OCI-LY7 (cell line): Measurements from ENCODE around the gene AGBL1. TPM values are rescaled to one million over a fixed set of nuclear protein-coding genes. Genes with fewer than 3 reads are reported as not detected.
A peak's percentile ranks its signal among the peaks of the same experiment; 100 is the strongest.

Source experiments
- BruUV-seq: library from RNA; stranded (reverse); fragments of 400-500 nt; replicated peaks from 2 replicates; lab custom pipeline; 2021; lab: Mats Ljungman, UMichigan
- CTCF ChIA-PET: fragments of 300-600 bp; sonication (Branson Sonifier 250); formaldehyde crosslinking; loops from one replicate; lab custom pipeline; 2022; ENCODE audit warnings: antibody characterized with exemption; ENCODE audit not compliant: unreplicated experiment; lab: Charles Lee
- POLR2A ChIA-PET: fragments of 300-600 bp; sonication (Branson Sonifier 250); formaldehyde crosslinking; loops from one replicate; lab custom pipeline; 2022; ENCODE audit warnings: antibody characterized with exemption; lab: Charles Lee
- DNase-seq: peaks from one replicate; pipeline ENCODE4 v3.0.0-alpha.2; 2015; ENCODE audit warnings: low spot score
- H2AFZ ChIP-seq: fragments of 200-600 bp; sonication (generic), shearing (Covaris generic); 2 replicates; pipeline ENCODE4 v1.6.1; 2014; ENCODE audit warnings: mild to moderate bottlenecking, antibody characterized with exemption, low read length, moderate library complexity
- H3K27ac ChIP-seq: fragments of 200-600 bp; sonication (generic); 2 replicates; pipeline ENCODE4 v1.5.1; 2014; ENCODE audit warnings: mixed run types, low read depth, mild to moderate bottlenecking, moderate library complexity, low read length, inconsistent platforms; ENCODE audit not compliant: poor library complexity, severe bottlenecking
- H3K36me3 ChIP-seq: fragments of 200-600 bp; sonication (generic); 2 replicates; pipeline ENCODE4 v1.6.1; 2014; ENCODE audit warnings: mild to moderate bottlenecking, antibody characterized with exemption, low read length, moderate library complexity, mixed read lengths; ENCODE audit not compliant: insufficient read depth
- H3K4me1 ChIP-seq: fragments of 200-600 bp; sonication (generic); 2 replicates; pipeline ENCODE4 v1.5.1; 2014; ENCODE audit warnings: mild to moderate bottlenecking, low read length; ENCODE audit not compliant: insufficient read depth, poor library complexity, severe bottlenecking
- H3K4me2 ChIP-seq: fragments of 200-600 bp; sonication (generic); 2 replicates; pipeline ENCODE4 v1.6.1; 2014; ENCODE audit warnings: mild to moderate bottlenecking, low read length
- H3K4me3 ChIP-seq: fragments of 200-600 bp; sonication (generic); 2 replicates; pipeline ENCODE4 v1.5.1; 2014; ENCODE audit warnings: mild to moderate bottlenecking, low read depth, low read length; ENCODE audit not compliant: poor library complexity, severe bottlenecking
- H3K79me2 ChIP-seq: fragments of 200-600 bp; sonication (generic); 2 replicates; pipeline ENCODE4 v1.6.1; 2016; ENCODE audit warnings: low read depth, mild to moderate bottlenecking, low read length, moderate library complexity, mixed read lengths; ENCODE audit not compliant: insufficient read depth
- H3K9me2 ChIP-seq: fragments of 200-600 bp; sonication (generic); 2 replicates; pipeline ENCODE4 v1.6.1; 2016; ENCODE audit warnings: mild to moderate bottlenecking, low read length, mixed read lengths; ENCODE audit not compliant: insufficient read depth
- H3K9me3 ChIP-seq: fragments of 200-600 bp; sonication (generic); 2 replicates; pipeline ENCODE4 v1.6.1; 2014; ENCODE audit warnings: mild to moderate bottlenecking, mixed run types, low read length, mixed read lengths
- H4K20me1 ChIP-seq: fragments of 200-600 bp; sonication (generic); 2 replicates; pipeline ENCODE4 v1.6.1; 2014; ENCODE audit warnings: mild to moderate bottlenecking, antibody characterized with exemption, low read length, moderate library complexity, mixed read lengths; ENCODE audit not compliant: insufficient read depth
- CTCF ChIP-seq: fragments of 200-600 bp; sonication (generic); conservative IDR thresholded peaks from 2 replicates; pipeline ENCODE4 v1.5.1; 2014; ENCODE audit warnings: mild to moderate bottlenecking, antibody characterized with exemption, low read length, moderate library complexity, mixed read lengths
- EZH2phosphoT487 ChIP-seq: fragments of 200-600 bp; sonication (generic); IDR thresholded peaks from 2 replicates; pipeline ENCODE4 v1.6.1; 2018; ENCODE audit warnings: low read depth, borderline replicate concordance, mild to moderate bottlenecking, mixed run types, antibody characterized with exemption, low read length, moderate library complexity, mixed read lengths
- intact Hi-C: fragments of 100-400 bp; cut with micrococcal nuclease; formaldehyde crosslinking; loops from one replicate; pipeline ENCODE4 v1.10.0; 2022; ENCODE audit not compliant: unreplicated experiment
- total RNA-seq, 2 experiments: library from RNA; depleted of rRNA in 1 of 2; stranded (reverse); fragments of >200 nt in 1 of 2; shearing (Covaris generic) in 1 of 2; gene quantifications; 2 replicates each; pipeline ENCODE4 v1.2.3, GENCODE V29; 2014 to 2022

AGBL1 gene
- total RNA-seq, 2 experiments from 2014 or later = not detected

GRCh38 chr15:86743283-86743903 lies 663.7 kb downstream of the AGBL1 start:
- TF ChIP-seq CTCF (peak; percentile 80), EZH2phosphoT487 (no peak)
- Histone ChIP-seq H2AFZ (no peak overlapping the region), H3K9me3 (no peaks in the 10 kb centered on the region), H3K79me2 (no peaks in the 10 kb centered on the region), H3K4me1 (no peaks in the 10 kb centered on the region), H3K27ac (no peak overlapping the region), H4K20me1 (no peaks in the 10 kb centered on the region), H3K9me2 (no peaks in the 10 kb centered on the region), H3K36me3 (no peaks in the 10 kb centered on the region), H3K4me3 (no peak overlapping the region), H3K4me2 (no peak overlapping the region)
- DNase-seq = peak; percentile 18
- intact Hi-C loops = loop anchor here (5.0 to 10.0 kb wide), 2 partner anchors 511 to 889 kb away; no protein-coding TSS in a partner anchor
- ChIA-PET CTCF (no interaction called here), POLR2A (no interaction called here)
- BruUV-seq = no TSS peak

GRCh38 chr15:86744198-86744780 lies 664.6 kb downstream of the AGBL1 start:
- H3K9me2 ChIP-seq = no peaks in the 10 kb centered on the region
- H3K4me3 ChIP-seq = no peak overlapping the region
- BruUV-seq = no TSS peak
- no peaks in the 10 kb centered on the region for H4K20me1 ChIP-seq
- intact Hi-C loops = loop anchor here (5.0 to 10.0 kb wide), 2 partner anchors 512 to 889 kb away; no protein-coding TSS in a partner anchor
- H3K36me3 ChIP-seq = no peaks in the 10 kb centered on the region
- H3K4me2 ChIP-seq = no peak overlapping the region
- no peak for TF ChIP-seq EZH2phosphoT487
- TF ChIP-seq CTCF = no peak
- ChIA-PET CTCF (no interaction called here), POLR2A (interaction anchor here (0.6 kb wide), 1 partner anchor 514 kb away, joined by 3 read pairs; no protein-coding TSS in a partner anchor)
- no peaks in the 10 kb centered on the region for H3K4me1 ChIP-seq
- no peak overlapping the region for H3K27ac ChIP-seq
- H3K9me3 ChIP-seq = no peaks in the 10 kb centered on the region
- no peaks in the 10 kb centered on the region for H3K79me2 ChIP-seq
- DNase-seq = no peak
- H2AFZ ChIP-seq = no peak overlapping the region

GRCh38 chr15:86751116-86751515 lies 671.4 kb downstream of the AGBL1 start:
- H3K36me3 ChIP-seq = no peaks in the 10 kb centered on the region
- H3K27ac ChIP-seq = no peak overlapping the region
- H3K4me1 ChIP-seq = no peaks in the 10 kb centered on the region
- intact Hi-C loops = no loop called here
- no peak overlapping the region for H3K4me3 ChIP-seq
- no TSS peak for BruUV-seq
- POLR2A ChIA-PET = no interaction called here
- TF ChIP-seq CTCF (no peak), EZH2phosphoT487 (no peak)
- H4K20me1 ChIP-seq = no peaks in the 10 kb centered on the region
- H2AFZ ChIP-seq = no peak overlapping the region
- H3K9me3 ChIP-seq = no peaks in the 10 kb centered on the region
- CTCF ChIA-PET = no interaction called here
- H3K79me2 ChIP-seq = no peaks in the 10 kb centered on the region
- no peak overlapping the region for H3K4me2 ChIP-seq
- no peaks in the 10 kb centered on the region for H3K9me2 ChIP-seq
- no peak for DNase-seq
